ENCODE results near the gene FCGR3A. TPM values are rescaled to one million over a fixed set of nuclear protein-coding genes. Genes with fewer than 3 reads are reported as not detected.
"Not testable (repeated sequence)": the region's sequence is repeated elsewhere in the genome, so short reads cannot be mapped to it uniquely, and the experiment has no call there.

The FCGR3A gene
- total RNA-seq, 2 donors from 2014 or later, result not detected

DNA sequence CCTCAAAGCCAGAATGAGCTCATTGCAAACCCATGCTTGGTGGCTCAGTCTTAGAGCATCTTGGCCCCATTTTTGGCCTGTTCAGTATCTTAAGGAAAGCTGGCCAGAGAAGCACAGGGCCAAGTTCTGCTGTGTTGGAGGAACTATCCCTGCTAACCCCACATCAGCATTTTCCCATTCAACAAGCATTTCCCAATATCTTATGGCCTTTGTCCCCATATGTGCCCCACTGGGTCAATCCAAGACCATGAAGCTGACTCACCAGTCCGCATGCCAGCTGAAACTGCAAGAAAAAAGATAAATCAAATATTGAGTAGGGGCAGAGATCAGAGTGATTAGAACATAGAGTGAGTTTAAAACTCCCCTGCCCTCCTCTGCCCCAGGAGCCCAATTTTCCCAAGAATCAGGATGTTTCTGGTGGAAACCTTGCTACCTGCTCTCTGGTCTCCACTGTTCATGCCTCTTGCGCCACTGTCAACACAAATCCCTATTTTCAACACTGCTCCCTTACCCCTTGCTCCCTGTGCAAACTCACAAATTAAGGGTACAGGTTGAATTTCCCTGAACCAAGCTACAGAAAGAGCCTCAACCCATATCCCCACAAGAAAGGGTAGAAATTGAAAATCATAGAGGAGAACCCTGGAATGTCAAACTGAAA is 740 bp downstream of the FCGR3A start:
- H3K4me1 ChIP-seq (ENCODE audit: control insufficient read depth, insufficient read depth, low read length); H3K9me3 ChIP-seq (ENCODE audit: control insufficient read depth, low read length); H3K36me3 ChIP-seq (ENCODE audit: control insufficient read depth, insufficient read depth, low read length); H3K9ac ChIP-seq (ENCODE audit: extremely low read depth, low read length, poor library complexity, severe bottlenecking); DNase-seq; H3K4me3 Mint-ChIP-seq; H3K36me3 Mint-ChIP-seq (ENCODE audit: low read depth); H3K9me3 Mint-ChIP-seq; H3K27ac ChIP-seq (ENCODE audit: low read depth, low read length); H3K27ac Mint-ChIP-seq; H3K4me1 Mint-ChIP-seq; H3K27me3 ChIP-seq (ENCODE audit: control insufficient read depth, insufficient read depth, low read length, poor library complexity, severe bottlenecking); H3K4me3 ChIP-seq (ENCODE audit: low read length): not testable (repeated sequence)
- peaks cover 16% of the 10 kb centered on the region for H3K27me3 Mint-ChIP-seq (ENCODE audit: insufficient read depth)
- WGBS, 2 experiments (ENCODE audit: insufficient coverage in 1 of 2, insufficient read length in 1 of 2), result 100% methylated on average over 1 of the region's 2 CpGs; no CpG with 5 or more reads in 1 of the 2 experiments

DNA sequence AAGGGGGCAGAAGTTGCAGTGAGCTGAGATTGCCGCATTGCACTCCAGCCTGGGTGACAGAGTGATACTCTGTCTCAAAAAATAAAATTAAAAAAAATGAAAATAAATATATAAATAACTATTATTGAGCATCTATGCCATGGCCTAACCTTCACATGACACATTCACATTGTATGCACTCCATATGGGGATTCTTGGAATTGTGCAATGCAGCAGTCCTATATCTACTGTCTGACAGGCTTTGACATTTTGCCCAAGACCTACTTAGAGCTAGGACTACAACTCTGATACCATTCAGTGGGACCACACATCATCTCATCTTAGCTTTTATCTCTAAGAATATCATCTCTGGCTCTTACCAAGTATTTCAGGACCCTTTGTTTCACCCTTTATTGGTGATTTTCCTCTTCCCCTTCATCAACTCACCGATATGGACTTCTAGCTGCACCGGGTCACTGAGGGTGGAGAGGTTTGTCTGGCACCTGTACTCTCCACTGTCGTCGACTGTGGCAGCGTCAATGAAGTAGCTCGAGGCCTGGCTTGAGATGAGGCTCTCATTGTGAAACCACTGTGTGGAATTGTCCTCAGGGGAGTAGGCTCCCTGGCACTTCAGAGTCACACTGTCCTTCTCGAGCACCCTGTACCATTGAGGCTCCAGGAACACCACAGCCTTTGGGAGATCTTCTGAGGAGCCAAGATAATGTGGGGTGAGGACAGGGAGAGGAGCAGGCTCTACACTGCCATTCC is 1.4 kb downstream of the FCGR3A start:
- not testable (repeated sequence) for H3K4me1 ChIP-seq (ENCODE audit: control insufficient read depth, insufficient read depth, low read length); H3K9me3 Mint-ChIP-seq; H3K36me3 ChIP-seq (ENCODE audit: control insufficient read depth, insufficient read depth, low read length); H3K9ac ChIP-seq (ENCODE audit: extremely low read depth, low read length, poor library complexity, severe bottlenecking); H3K36me3 Mint-ChIP-seq (ENCODE audit: low read depth); H3K27me3 ChIP-seq (ENCODE audit: control insufficient read depth, insufficient read depth, low read length, poor library complexity, severe bottlenecking); H3K4me3 ChIP-seq (ENCODE audit: low read length); H3K27ac ChIP-seq (ENCODE audit: low read depth, low read length); DNase-seq; H3K27ac Mint-ChIP-seq; H3K9me3 ChIP-seq (ENCODE audit: control insufficient read depth, low read length); H3K4me3 Mint-ChIP-seq; H3K4me1 Mint-ChIP-seq
- H3K27me3 Mint-ChIP-seq (ENCODE audit: insufficient read depth), result peaks cover 14% of the 10 kb centered on the region
- 92% methylated on average over 6 of the region's 8 CpGs; no CpG with 5 or more reads in 1 of the 2 experiments for WGBS, 2 experiments (ENCODE audit: insufficient coverage in 1 of 2, insufficient read length in 1 of 2)

DNA sequence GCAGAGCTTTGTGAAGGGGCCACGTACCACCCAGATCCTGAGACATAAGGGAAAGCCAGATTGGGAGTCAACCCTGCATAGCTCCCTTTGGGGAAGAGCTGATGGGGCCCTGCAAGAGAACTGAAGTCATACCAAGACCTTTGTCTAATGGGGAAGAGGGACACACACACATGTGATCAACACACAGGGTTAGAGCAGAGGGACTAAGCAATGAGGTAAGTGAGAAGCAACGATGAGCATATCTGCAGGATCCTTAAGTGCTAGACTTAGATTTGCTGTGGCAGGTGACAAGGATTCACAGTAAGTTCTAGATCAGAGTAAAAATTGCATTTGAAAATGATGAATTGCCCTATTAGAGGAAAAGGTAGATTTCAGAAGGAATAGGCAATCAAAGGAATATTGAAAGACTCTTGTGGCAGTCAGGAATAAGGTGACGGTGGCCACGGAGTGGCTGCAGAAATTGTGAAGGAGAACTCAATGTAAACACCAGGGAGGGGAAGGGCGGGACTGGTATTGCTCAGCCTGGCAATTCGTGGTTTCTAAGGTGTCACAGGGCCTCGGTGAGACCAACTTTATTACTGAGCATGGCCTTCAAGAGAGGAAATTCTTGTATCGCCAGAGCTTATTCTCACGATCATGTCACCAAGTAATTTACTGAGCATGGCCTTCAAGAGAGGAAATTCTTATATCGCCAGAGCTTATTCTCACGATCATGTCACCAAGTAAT is 4.5 kb downstream of the FCGR3A start:
- DNase-seq; H3K9ac ChIP-seq (ENCODE audit: extremely low read depth, low read length, poor library complexity, severe bottlenecking); H3K4me3 ChIP-seq (ENCODE audit: low read length); H3K27ac ChIP-seq (ENCODE audit: low read depth, low read length); H3K36me3 Mint-ChIP-seq (ENCODE audit: low read depth); H3K4me3 Mint-ChIP-seq; H3K4me1 ChIP-seq (ENCODE audit: control insufficient read depth, insufficient read depth, low read length); H3K4me1 Mint-ChIP-seq; H3K36me3 ChIP-seq (ENCODE audit: control insufficient read depth, insufficient read depth, low read length); H3K9me3 ChIP-seq (ENCODE audit: control insufficient read depth, low read length); H3K9me3 Mint-ChIP-seq; H3K27ac Mint-ChIP-seq: not testable (repeated sequence)
- peaks cover 35% of the 10 kb centered on the region for H3K27me3 Mint-ChIP-seq (ENCODE audit: insufficient read depth)
- peaks cover 18% of the 10 kb centered on the region for H3K27me3 ChIP-seq (ENCODE audit: control insufficient read depth, insufficient read depth, low read length, poor library complexity, severe bottlenecking)
- 90 to 91% methylated on average over 8 to 10 of the region's 11 CpGs for WGBS, 2 experiments (ENCODE audit: insufficient coverage in 1 of 2, insufficient read length in 1 of 2)

- H3K4me3 ChIP-seq (ENCODE audit: low read length); H3K36me3 Mint-ChIP-seq (ENCODE audit: low read depth); H3K4me3 Mint-ChIP-seq; H3K9me3 Mint-ChIP-seq; H3K27ac ChIP-seq (ENCODE audit: low read depth, low read length); H3K4me1 Mint-ChIP-seq; DNase-seq; H3K9ac ChIP-seq (ENCODE audit: extremely low read depth, low read length, poor library complexity, severe bottlenecking); H3K9me3 ChIP-seq (ENCODE audit: control insufficient read depth, low read length); H3K36me3 ChIP-seq (ENCODE audit: control insufficient read depth, insufficient read depth, low read length); H3K27ac Mint-ChIP-seq; H3K4me1 ChIP-seq (ENCODE audit: control insufficient read depth, insufficient read depth, low read length): not testable (repeated sequence)
- peaks cover 25% of the 10 kb centered on the region for H3K27me3 Mint-ChIP-seq (ENCODE audit: insufficient read depth)
- no CpG with 5 or more reads among the region's 1 CpG for WGBS, 2 experiments (ENCODE audit: insufficient coverage in 1 of 2, insufficient read length in 1 of 2)
- H3K27me3 ChIP-seq (ENCODE audit: control insufficient read depth, insufficient read depth, low read length, poor library complexity, severe bottlenecking), result peaks cover 18% of the 10 kb centered on the region
Measured at GRCh38 chr1:161543125-161543524, 6.5 kb downstream of the FCGR3A start.

- H3K4me1 Mint-ChIP-seq; H3K27ac Mint-ChIP-seq; H3K9me3 Mint-ChIP-seq; H3K4me3 ChIP-seq (ENCODE audit: low read length); H3K36me3 ChIP-seq (ENCODE audit: control insufficient read depth, insufficient read depth, low read length); H3K9ac ChIP-seq (ENCODE audit: extremely low read depth, low read length, poor library complexity, severe bottlenecking); H3K4me3 Mint-ChIP-seq; H3K9me3 ChIP-seq (ENCODE audit: control insufficient read depth, low read length); DNase-seq; H3K27ac ChIP-seq (ENCODE audit: low read depth, low read length); H3K36me3 Mint-ChIP-seq (ENCODE audit: low read depth); H3K4me1 ChIP-seq (ENCODE audit: control insufficient read depth, insufficient read depth, low read length): not testable (repeated sequence)
- H3K27me3 ChIP-seq (ENCODE audit: control insufficient read depth, insufficient read depth, low read length, poor library complexity, severe bottlenecking), result peaks cover 18% of the 10 kb centered on the region
- 100% methylated on average over 1 to 5 of the region's 5 CpGs for WGBS, 2 experiments (ENCODE audit: insufficient coverage in 1 of 2, insufficient read length in 1 of 2)
- H3K27me3 Mint-ChIP-seq (ENCODE audit: insufficient read depth), result peaks cover 25% of the 10 kb centered on the region
Measured at GRCh38 chr1:161542091-161542559, 7.5 kb downstream of the FCGR3A start.

GRCh38 chr1:161540570-161540960 is 9.1 kb downstream of the FCGR3A start:
- Mint-ChIP-seq H3K4me3 (peak overlapping the region; percentile 74), H3K9me3 (peaks cover 14% of the 10 kb centered on the region), H3K27me3 (ENCODE audit: insufficient read depth) (peaks cover 29% of the 10 kb centered on the region)
- WGBS, 2 experiments (ENCODE audit: insufficient coverage in 1 of 2, insufficient read length in 1 of 2), result 69 to 87% methylated on average over 9 to 10 of the region's 10 CpGs
- H3K4me1 ChIP-seq (ENCODE audit: control insufficient read depth, insufficient read depth, low read length); H3K4me1 Mint-ChIP-seq; H3K27ac Mint-ChIP-seq; H3K36me3 Mint-ChIP-seq (ENCODE audit: low read depth); H3K36me3 ChIP-seq (ENCODE audit: control insufficient read depth, insufficient read depth, low read length); H3K9me3 ChIP-seq (ENCODE audit: control insufficient read depth, low read length); DNase-seq; H3K9ac ChIP-seq (ENCODE audit: extremely low read depth, low read length, poor library complexity, severe bottlenecking); H3K27ac ChIP-seq (ENCODE audit: low read depth, low read length): not testable (repeated sequence)
- peaks cover 18% of the 10 kb centered on the region for H3K27me3 ChIP-seq (ENCODE audit: control insufficient read depth, insufficient read depth, low read length, poor library complexity, severe bottlenecking)
- peak overlapping the region; percentile 92 for H3K4me3 ChIP-seq (ENCODE audit: low read length)
